ENCODE results near the gene CRB1. TPM values are rescaled to one million over a fixed set of nuclear protein-coding genes. Genes with fewer than 3 reads are reported as not detected.

CRB1 gene
- total RNA-seq, 1 donor, result under 0.01 TPM

GRCh38 chr1:197363855-197364254 is 95.8 kb downstream of the CRB1 start:
- H3K4me3 ChIP-seq (ENCODE audit: low read depth, low read length), result no peak overlapping the region
- DNase-seq (ENCODE audit: low read depth), result no peak
- no peak for TF ChIP-seq CTCF (IDR thresholded peaks at IDR 0.05; ENCODE audit: insufficient read depth, low read depth, low read length)

- no peak for DNase-seq (ENCODE audit: low read depth)
- H3K4me3 ChIP-seq (ENCODE audit: low read depth, low read length), result no peak overlapping the region
- no peak for TF ChIP-seq CTCF (IDR thresholded peaks at IDR 0.05; ENCODE audit: insufficient read depth, low read depth, low read length)
Measured at GRCh38 chr1:197366996-197367395, 98.9 kb downstream of the CRB1 start.

- TF ChIP-seq CTCF (IDR thresholded peaks at IDR 0.05; ENCODE audit: insufficient read depth, low read depth, low read length), result no peak
- no peak for DNase-seq (ENCODE audit: low read depth)
- H3K4me3 ChIP-seq (ENCODE audit: low read depth, low read length), result no peak overlapping the region
Measured at GRCh38 chr1:197367627-197368026, 99.6 kb downstream of the CRB1 start.

- TF ChIP-seq CTCF (IDR thresholded peaks at IDR 0.05; ENCODE audit: insufficient read depth, low read depth, low read length), result no peak
- DNase-seq (ENCODE audit: low read depth), result no peak
Measured at GRCh38 chr1:197374428-197374827, 106.4 kb downstream of the CRB1 start.

GRCh38 chr1:197384471-197384870 is 116.4 kb downstream of the CRB1 start:
- no peak for TF ChIP-seq CTCF (IDR thresholded peaks at IDR 0.05; ENCODE audit: insufficient read depth, low read depth, low read length)
- no peak overlapping the region for H3K4me3 ChIP-seq (ENCODE audit: low read depth, low read length)
- no peak for DNase-seq (ENCODE audit: low read depth)

More at GRCh38 chr1:197374428-197374827, 106.4 kb downstream of the CRB1 start:
- no peak overlapping the region for H3K4me3 ChIP-seq (ENCODE audit: low read depth, low read length)

GRCh38 chr1:197388801-197389200 is 120.7 kb downstream of the CRB1 start:
- H3K4me3 ChIP-seq (ENCODE audit: low read depth, low read length), result no peak overlapping the region
- DNase-seq (ENCODE audit: low read depth), result no peak
- no peak for TF ChIP-seq CTCF (IDR thresholded peaks at IDR 0.05; ENCODE audit: insufficient read depth, low read depth, low read length)

GRCh38 chr1:197390856-197391255 is 122.8 kb downstream of the CRB1 start:
- no peak for DNase-seq (ENCODE audit: low read depth)
- H3K4me3 ChIP-seq (ENCODE audit: low read depth, low read length), result no peak overlapping the region
- no peak for TF ChIP-seq CTCF (IDR thresholded peaks at IDR 0.05; ENCODE audit: insufficient read depth, low read depth, low read length)
